ENCODE measurements around the gene SBDS. TPM values are rescaled to one million over a fixed set of nuclear protein-coding genes. Genes with fewer than 3 reads are reported as not detected.

Gene SBDS
- total RNA-seq, 1 experiment from 2014 or later, result 37.8 TPM

- no peak overlapping the region for H3K56ac ChIP-seq (ENCODE audit: insufficient read length, low read depth, low read length)
- H3K9ac ChIP-seq (ENCODE audit: extremely low read depth, insufficient read length, low read length), result no peak overlapping the region
- no peak for TF ChIP-seq CTCF (conservative IDR thresholded peaks at IDR 0.05)
- H2BK5ac ChIP-seq (ENCODE audit: insufficient read length, low read length), result no peak overlapping the region
- no peaks in the 10 kb centered on the region for H3K23me2 ChIP-seq (ENCODE audit: insufficient read length, low read depth, low read length, poor library complexity, severe bottlenecking)
- Mint-ChIP-seq H3K27ac (no peak overlapping the region), H3K4me3 (no peak overlapping the region), H3K36me3 (ENCODE audit: insufficient read depth in 1 of 3, low read depth in 3 of 3) (peaks cover 17 to 66% (median 52%) of the 10 kb centered on the region in 3 experiments; a peak in 6 of 7 replicates), H3K4me1 (0 out of 4 replicates have a peak, but pooled peaks cover 0 to 2% of the 10 kb centered on the region in 2 experiments), H3K9me3 (no peaks in the 10 kb centered on the region), H3K27me3 (ENCODE audit: low read depth) (no peaks in the 10 kb centered on the region)
- no peak overlapping the region for H2BK15ac ChIP-seq (ENCODE audit: low read depth, low read length)
- no peak overlapping the region for H3T11ph ChIP-seq (ENCODE audit: low read length)
- H3K4ac ChIP-seq (ENCODE audit: low read depth, low read length), result no peak overlapping the region
- H3K14ac ChIP-seq (ENCODE audit: insufficient read depth, low read length), result no peak overlapping the region
- no peaks in the 10 kb centered on the region for H3K4me1 ChIP-seq (ENCODE audit: insufficient read depth, low read length)
- H3K79me1 ChIP-seq (ENCODE audit: insufficient read depth, low read depth, low read length, poor library complexity, severe bottlenecking), result peaks cover 2% of the 10 kb centered on the region
- H3K4me2 ChIP-seq (ENCODE audit: insufficient read depth, insufficient read length, low read length), result no peak overlapping the region
- no peak overlapping the region for H2AK5ac ChIP-seq (ENCODE audit: insufficient read length, low read length)
- no peaks in the 10 kb centered on the region for H3K27me3 ChIP-seq (ENCODE audit: insufficient read depth, low read length)
- H3K23ac ChIP-seq (ENCODE audit: insufficient read length, low read depth, low read length), result no peak overlapping the region
- H4K5ac ChIP-seq (ENCODE audit: insufficient read length, low read depth, low read length), result no peak overlapping the region
- H3K9me3 ChIP-seq (ENCODE audit: control insufficient read depth, low read depth, low read length), result no peaks in the 10 kb centered on the region
- no peak overlapping the region for H4K8ac ChIP-seq (replicated peaks; ENCODE audit: insufficient read length, low read depth, low read length)
- no peak overlapping the region for H2BK12ac ChIP-seq (ENCODE audit: insufficient read length, low read depth, low read length)
- H2AFZ ChIP-seq (ENCODE audit: low read length), result no peak overlapping the region
- no peak for DNase-seq
- no CpG with 5 or more reads among the region's 3 CpGs for WGBS (ENCODE audit: extremely low coverage, insufficient read length, low lambda C conversion rate)
- H4K20me1 ChIP-seq (ENCODE audit: control insufficient read depth, insufficient read depth, insufficient read length), result no peaks in the 10 kb centered on the region
- H4K91ac ChIP-seq (ENCODE audit: insufficient read length, low read depth, low read length), result no peak overlapping the region
- no peak overlapping the region for H2BK120ac ChIP-seq (ENCODE audit: low read depth, low read length, poor library complexity, severe bottlenecking)
- no peak overlapping the region for H2BK20ac ChIP-seq (ENCODE audit: low read depth, low read length, poor library complexity, severe bottlenecking)
- H3K18ac ChIP-seq (ENCODE audit: insufficient read length, low read depth, low read length), result no peak overlapping the region
- H3K79me2 ChIP-seq (ENCODE audit: insufficient read depth, low read length), result no peaks in the 10 kb centered on the region
- H3K27ac ChIP-seq (ENCODE audit: insufficient read length, low read depth, low read length), result no peak overlapping the region
Observed at GRCh38 chr7:66950311-66950710, 45.1 kb downstream of the SBDS start.

Measured in H9 (cell line).